Endodermal cell (in vitro differentiated cells): ENCODE results near the gene RANBP1. TPM values are rescaled to one million over a fixed set of nuclear protein-coding genes. Genes with fewer than 3 reads are reported as not detected.

Experiments used
- DNase-seq: peaks from one replicate; pipeline ENCODE4 v3.0.0-alpha.2; 2017
- H3K27ac ChIP-seq: 2 replicates; pipeline ENCODE4 v1.5.1; 2013; ENCODE audit warnings: mild to moderate bottlenecking, low read depth, low read length, moderate library complexity
- H3K27me3 ChIP-seq: 2 replicates; pipeline ENCODE4 v1.6.1; 2013; ENCODE audit warnings: mild to moderate bottlenecking, low read length, moderate library complexity; ENCODE audit not compliant: insufficient read depth, control insufficient read depth, poor library complexity, severe bottlenecking
- H3K36me3 ChIP-seq: 2 replicates; pipeline ENCODE4 v1.7.0; 2013; ENCODE audit warnings: mild to moderate bottlenecking, low read length, moderate library complexity; ENCODE audit not compliant: control insufficient read depth, insufficient read depth
- H3K4me1 ChIP-seq: one replicate; pipeline ENCODE4 v1.7.0; 2013; ENCODE audit warnings: low read length; ENCODE audit not compliant: control insufficient read depth, insufficient read depth
- H3K4me3 ChIP-seq: 2 replicates; pipeline ENCODE4 v1.5.1; 2013; ENCODE audit warnings: mild to moderate bottlenecking, low read length, moderate library complexity
- H3K9ac ChIP-seq: 2 replicates; pipeline ENCODE4 v1.6.1; 2013; ENCODE audit warnings: mild to moderate bottlenecking, low read length, moderate library complexity; ENCODE audit not compliant: poor library complexity, severe bottlenecking; ENCODE audit errors: extremely low read depth
- H3K9me3 ChIP-seq: 2 replicates; pipeline ENCODE4 v1.6.1; 2013; ENCODE audit warnings: mild to moderate bottlenecking, low read length, moderate library complexity; ENCODE audit not compliant: control insufficient read depth
- H3K27ac Mint-ChIP-seq: 2 replicates; pipeline ENCODE4 v1.8.0; 2020; ENCODE audit warnings: mixed read lengths
- H3K27me3 Mint-ChIP-seq: 2 replicates; pipeline ENCODE4 v1.8.0; 2021; ENCODE audit warnings: mild to moderate bottlenecking, mixed read lengths; ENCODE audit not compliant: insufficient read depth
- H3K36me3 Mint-ChIP-seq: 2 replicates; pipeline ENCODE4 v1.8.0; 2020; ENCODE audit warnings: low read depth, mixed read lengths
- H3K4me1 Mint-ChIP-seq: 2 replicates; pipeline ENCODE4 v1.8.0; 2020; ENCODE audit warnings: mixed read lengths
- H3K4me3 Mint-ChIP-seq: 2 replicates; pipeline ENCODE4 v1.8.0; 2020; ENCODE audit warnings: mild to moderate bottlenecking, moderate library complexity, mixed read lengths
- H3K9me3 Mint-ChIP-seq: 2 replicates; pipeline ENCODE4 v1.8.0; 2020; ENCODE audit warnings: mild to moderate bottlenecking, mixed read lengths
- CTCF ChIP-seq: fragments of 200-600 bp; sonication (generic); conservative IDR thresholded peaks from 2 replicates; pipeline ENCODE4 v1.5.0; 2021; ENCODE audit warnings: antibody characterized with exemption, mild to moderate bottlenecking
- WGBS, 2 experiments: methylation state at CpG; one replicate each; pipeline versions ENCODE4 v1.1.5 to v1.1.7; 2013; ENCODE audit warnings: missing lambda C conversion rate in 2 of 2, mixed read lengths in 1 of 2; ENCODE audit not compliant: insufficient coverage in 1 of 2, insufficient read length in 1 of 2; 5-methylcytosine and 5-hydroxymethylcytosine counted together
- total RNA-seq, 2 donors: library from RNA; stranded (reverse); fragmentation: NEBNext Ultra II Directional in 1 of 2; extraction: Animal tissue kit (Norgen Biotek cat#: 25700) in 1 of 2; gene quantifications; 2 replicates in 1 of 2; 3 replicates in 1 of 2; pipeline ENCODE4 v1.2.1, GENCODE V29; 2021

Gene RANBP1
- total RNA-seq, 2 donors from 2014 or later = 320 to 415 TPM

GRCh38 chr22:20094197-20094807 lies 21.6 kb upstream of the RANBP1 start:
- H3K27ac Mint-ChIP-seq = no peak overlapping the region
- 94 to 95% methylated on average over 9 to 15 of the region's 15 CpGs for WGBS, 2 experiments
- no peaks in the 10 kb centered on the region for H3K27me3 ChIP-seq
- no peaks in the 10 kb centered on the region for H3K9me3 Mint-ChIP-seq
- peaks cover 7% of the 10 kb centered on the region for H3K9me3 ChIP-seq
- TF ChIP-seq CTCF = no peak
- no peaks in the 10 kb centered on the region for H3K4me1 ChIP-seq
- H3K27me3 Mint-ChIP-seq = no peaks in the 10 kb centered on the region
- H3K27ac ChIP-seq = no peak overlapping the region
- peaks cover 95% of the 10 kb centered on the region for H3K36me3 ChIP-seq
- H3K9ac ChIP-seq = no peak overlapping the region
- H3K4me3 Mint-ChIP-seq = no peak overlapping the region
- H3K4me3 ChIP-seq = no peak overlapping the region
- no peak for DNase-seq
- no peaks in the 10 kb centered on the region for H3K4me1 Mint-ChIP-seq
- H3K36me3 Mint-ChIP-seq = peaks cover 98% of the 10 kb centered on the region

GRCh38 chr22:20095521-20095920 lies 20.4 kb upstream of the RANBP1 start:
- Mint-ChIP-seq H3K4me1 (no peaks in the 10 kb centered on the region), H3K9me3 (no peaks in the 10 kb centered on the region), H3K27ac (no peak overlapping the region), H3K27me3 (no peaks in the 10 kb centered on the region), H3K4me3 (no peak overlapping the region), H3K36me3 (peaks cover 96% of the 10 kb centered on the region)
- H3K4me1 ChIP-seq = no peaks in the 10 kb centered on the region
- H3K36me3 ChIP-seq = peaks cover 93% of the 10 kb centered on the region
- H3K27ac ChIP-seq = no peak overlapping the region
- no peak overlapping the region for H3K9ac ChIP-seq
- WGBS, 2 experiments = 100% methylated on average over 1 to 3 of the region's 4 CpGs
- no peak for TF ChIP-seq CTCF
- no peak overlapping the region for H3K4me3 ChIP-seq
- H3K27me3 ChIP-seq = no peaks in the 10 kb centered on the region
- no peak for DNase-seq
- H3K9me3 ChIP-seq = peaks cover 7% of the 10 kb centered on the region

- H3K36me3 Mint-ChIP-seq = peaks cover 92% of the 10 kb centered on the region
- H3K9me3 Mint-ChIP-seq = no peaks in the 10 kb centered on the region
- no peaks in the 10 kb centered on the region for H3K27me3 ChIP-seq
- H3K9ac ChIP-seq = no peak overlapping the region
- no peaks in the 10 kb centered on the region for H3K27me3 Mint-ChIP-seq
- no peak for TF ChIP-seq CTCF
- 91 to 100% methylated on average over 1 to 2 of the region's 2 CpGs for WGBS, 2 experiments
- H3K4me3 Mint-ChIP-seq = no peak overlapping the region
- peaks cover 90% of the 10 kb centered on the region for H3K36me3 ChIP-seq
- no peak overlapping the region for H3K27ac Mint-ChIP-seq
- H3K4me1 ChIP-seq = no peaks in the 10 kb centered on the region
- DNase-seq = no peak
- H3K9me3 ChIP-seq = peaks cover 7% of the 10 kb centered on the region
- no peaks in the 10 kb centered on the region for H3K4me1 Mint-ChIP-seq
- no peak overlapping the region for H3K27ac ChIP-seq
- no peak overlapping the region for H3K4me3 ChIP-seq
Observed at GRCh38 chr22:20096574-20097420, 19.1 kb upstream of the RANBP1 start.
